Lung (tissue), 12 donors: ENCODE measurements around the gene OVCH1. TPM values are rescaled to one million over a fixed set of nuclear protein-coding genes. Genes with fewer than 3 reads are reported as not detected.

ENCODE experiments used
- ATAC-seq: fragments of 200-7000 bp; cut with Tn5 transposase; one replicate; pipeline ENCODE4 v1.9.1; 2020; ENCODE audit warnings: moderate number of reproducible peaks; ENCODE audit not compliant: insufficient read depth, low FRiP score
- DNase-seq, 3 donors: peaks; one replicate each; pipeline ENCODE4 v3.0.0-alpha.2; 2013 to 2017
- H3K27ac ChIP-seq, 2 donors: one replicate each; pipeline ENCODE4 v1.5.1; 2013; ENCODE audit warnings: mild to moderate bottlenecking in 2 of 2, moderate library complexity in 2 of 2, control low read depth in 1 of 2, inconsistent platforms in 1 of 2, low read depth in 1 of 2, low read length in 1 of 2
- H3K27me3 ChIP-seq, 3 donors: one replicate each; pipeline ENCODE4 v1.5.1; 2013; ENCODE audit warnings: low read length in 2 of 3; ENCODE audit not compliant: control insufficient read depth in 3 of 3, insufficient read depth in 3 of 3
- H3K36me3 ChIP-seq, 4 donors: one replicate each; pipeline ENCODE4 v1.5.1; 2013; ENCODE audit warnings: low read length in 4 of 4, mild to moderate bottlenecking in 1 of 4, moderate library complexity in 1 of 4; ENCODE audit not compliant: control insufficient read depth in 4 of 4, insufficient read depth in 4 of 4
- H3K4me1 ChIP-seq, 5 donors: one replicate each; pipeline ENCODE4 v1.5.1; 2013; ENCODE audit warnings: low read length in 5 of 5, mild to moderate bottlenecking in 2 of 5, moderate library complexity in 1 of 5; ENCODE audit not compliant: control insufficient read depth in 5 of 5, insufficient read depth in 5 of 5
- H3K4me3 ChIP-seq: one replicate; pipeline ENCODE4 v1.5.1; 2013; ENCODE audit warnings: mild to moderate bottlenecking, control low read depth, moderate library complexity
- H3K9ac ChIP-seq, 2 donors: one replicate each; pipeline ENCODE4 v1.5.1; 2013; ENCODE audit warnings: low read length in 2 of 2, control low read depth in 1 of 2; ENCODE audit not compliant: insufficient read depth in 1 of 2
- H3K9me3 ChIP-seq, 4 donors: one replicate each; pipeline ENCODE4 v1.5.1; 2013; ENCODE audit warnings: low read length in 3 of 4, mild to moderate bottlenecking in 1 of 4, moderate library complexity in 1 of 4; ENCODE audit not compliant: control insufficient read depth in 4 of 4, insufficient read depth in 3 of 4
- CTCF ChIP-seq: IDR thresholded peaks from 2 replicates; pipeline ENCODE4 v1.5.1; 2012; ENCODE audit warnings: mild to moderate bottlenecking; ENCODE audit errors: control extremely low read depth, extremely low read depth
- WGBS, 2 donors: extraction: QIAGEN DNeasy Blood & Tissue Kit; methylation state at CpG; one replicate each; pipeline ENCODE4 v1.1.7; 2013; 5-methylcytosine and 5-hydroxymethylcytosine counted together
- polyA plus RNA-seq, 2 donors: library from polyadenylated mRNA; stranded (reverse); fragments of 200-250 nt; gene quantifications; one replicate each; pipeline ENCODE4 v1.2.1, GENCODE V29; 2013
- total RNA-seq, 2 donors: library from RNA; depleted of rRNA in 1 of 2; stranded (reverse); fragments of >200 nt in 1 of 2; gene quantifications; one replicate each; pipeline ENCODE4 v1.2.1, GENCODE V29; 2014 to 2021
- donor health status: control.
- donor health status: control.
- donor health status: Bipolar disorder and iron deficiency.
- donor health status: healthy.
- donor health status: DM: yes; HTN: yes; CAD: no.

The OVCH1 gene
- total and polyA plus RNA-seq, 4 donors = 0.17 to 1.6 (median 0.69) TPM; not detected in 1

DNA sequence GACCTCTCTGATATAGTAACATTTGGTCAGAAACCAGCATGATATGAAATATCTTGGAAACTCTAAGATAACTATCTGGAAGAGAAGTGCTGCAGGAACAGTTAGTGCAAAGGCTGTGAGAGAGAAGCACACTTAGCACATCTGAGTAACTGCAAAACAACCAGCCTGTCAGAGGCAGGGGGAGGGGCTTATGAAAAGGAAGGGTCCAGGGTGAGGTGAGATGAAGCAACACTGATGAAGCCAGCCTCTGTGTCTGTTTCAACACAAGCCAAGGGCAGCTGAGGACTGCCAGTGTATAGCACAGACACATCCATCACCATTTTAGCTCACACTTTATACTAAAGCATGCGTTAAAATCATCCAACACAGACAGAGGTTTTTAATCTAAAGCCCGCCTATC is 37.4 kb upstream of the OVCH1 start:
- Histone ChIP-seq H3K27ac (no peak overlapping the region), H3K4me3 (no peak overlapping the region), H3K4me1 (peaks cover 0 to 6% (median 0%) of the 10 kb centered on the region in 5 donors), H3K27me3 (no peaks in the 10 kb centered on the region), H3K36me3 (peaks cover 0 to 4% (median 0%) of the 10 kb centered on the region in 4 donors), H3K9ac (no peak overlapping the region), H3K9me3 (no peaks in the 10 kb centered on the region)
- DNase-seq (peak in 2 of 3 donors; percentile 13 to 32), ATAC-seq (peak; percentile 34)
- no peak for TF ChIP-seq CTCF
- 80 to 91% methylated on average over 2 of the region's 2 CpGs for WGBS, 2 donors

DNA sequence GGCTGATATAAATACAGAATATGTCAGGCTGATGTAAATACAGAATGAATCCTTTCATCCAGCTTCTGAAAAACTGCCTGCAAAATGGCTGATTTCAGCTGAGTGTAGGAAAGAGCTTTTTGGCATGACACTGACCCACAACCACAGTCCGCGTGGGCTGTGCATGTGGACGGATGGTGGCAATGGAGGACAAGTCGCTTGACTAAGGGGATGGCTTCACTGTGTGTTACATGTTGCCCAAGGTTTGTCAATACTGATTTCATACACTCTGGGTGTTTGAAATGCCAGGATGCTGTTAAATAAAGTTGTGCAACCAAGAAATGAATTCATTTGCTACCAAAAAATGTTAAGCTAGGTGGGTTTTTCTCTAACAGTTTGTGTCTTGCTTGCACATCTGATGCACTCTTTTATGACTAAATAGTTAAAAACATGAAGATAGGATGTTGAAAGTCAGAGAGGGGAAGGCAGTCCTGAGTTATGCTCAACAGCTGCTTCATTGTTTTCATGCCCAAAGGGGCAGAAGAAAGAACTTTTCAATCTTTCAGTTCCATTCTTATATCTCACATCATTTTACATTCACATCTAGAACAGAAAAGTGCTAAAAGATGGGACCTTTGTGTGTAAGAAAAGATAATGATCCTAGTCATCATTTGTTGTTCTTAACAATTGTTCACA is 36.5 kb upstream of the OVCH1 start:
- no peaks in the 10 kb centered on the region for H3K9me3 ChIP-seq
- WGBS, 2 donors = 54 to 65% methylated on average over 4 of the region's 4 CpGs
- ATAC-seq (no peak), DNase-seq (no peak)
- no peak for TF ChIP-seq CTCF
- no peak overlapping the region for H3K27ac ChIP-seq
- peaks cover 0 to 6% (median 2%) of the 10 kb centered on the region in 5 donors for H3K4me1 ChIP-seq
- H3K4me3 ChIP-seq = no peak overlapping the region
- peaks cover 0 to 4% (median 0%) of the 10 kb centered on the region in 4 donors for H3K36me3 ChIP-seq
- H3K9ac ChIP-seq = no peak overlapping the region
- H3K27me3 ChIP-seq = no peaks in the 10 kb centered on the region

DNA sequence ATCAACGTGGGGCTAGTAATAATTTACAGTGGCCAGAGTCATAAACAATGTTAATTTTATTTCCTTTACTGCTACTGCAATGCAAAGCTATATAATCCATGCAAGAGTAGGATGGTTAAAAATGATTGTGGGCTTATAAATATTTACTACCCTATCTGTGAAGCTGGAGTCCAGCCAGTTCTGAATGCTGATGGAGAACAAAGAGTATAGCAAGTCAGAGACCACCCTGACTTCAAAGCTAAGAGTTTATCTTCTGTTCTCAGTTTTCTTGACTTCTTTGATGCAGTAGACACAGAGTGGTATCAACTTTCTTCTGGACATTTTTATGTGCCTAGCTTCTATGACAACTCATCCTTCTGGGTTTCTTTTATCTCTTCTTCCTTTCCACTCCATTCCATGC is 34.0 kb upstream of the OVCH1 start:
- ATAC-seq = no peak
- H3K36me3 ChIP-seq = peaks cover 0 to 4% (median 0%) of the 10 kb centered on the region in 4 donors
- H3K4me3 ChIP-seq = no peak overlapping the region
- no peaks in the 10 kb centered on the region for H3K9me3 ChIP-seq
- H3K4me1 ChIP-seq = peaks cover 0 to 6% (median 2%) of the 10 kb centered on the region in 5 donors
- no peak for TF ChIP-seq CTCF
- H3K9ac ChIP-seq = no peak overlapping the region
- H3K27me3 ChIP-seq = no peaks in the 10 kb centered on the region
- no peak overlapping the region for H3K27ac ChIP-seq
- WGBS, 2 donors = 38 to 54% methylated on average over 1 of the region's 1 CpG
- DNase-seq = peak in 2 of 3 donors; percentile 51 to 69
